ENCODE data around the gene GRB14. TPM values are rescaled to one million over a fixed set of nuclear protein-coding genes. Genes with fewer than 3 reads are reported as not detected.

GRB14 gene
- polyA plus RNA-seq, 3 donors: 43.9 to 67.0 (median 64.2) TPM

- DNase-seq (ENCODE audit: extremely low read depth in 1 of 11, low read depth in 9 of 11, low spot score in 4 of 11): peak in 10 of 11 donors; percentile 9 to 23 (median 14)
Measured at GRCh38 chr2:164456619-164457018, 164.7 kb downstream of the GRB14 start.

GRCh38 chr2:164453656-164454305, 167.5 kb downstream of the GRB14 start:
- DNase-seq (ENCODE audit: extremely low read depth in 1 of 11, low read depth in 9 of 11, low spot score in 4 of 11): no peak

- no peak for DNase-seq (ENCODE audit: extremely low read depth in 1 of 11, low read depth in 9 of 11, low spot score in 4 of 11)
Measured at GRCh38 chr2:164450278-164450677, 171.0 kb downstream of the GRB14 start.

GRCh38 chr2:164449706-164450105, 171.6 kb downstream of the GRB14 start:
- no peak for DNase-seq (ENCODE audit: extremely low read depth in 1 of 11, low read depth in 9 of 11, low spot score in 4 of 11)

- DNase-seq (ENCODE audit: extremely low read depth in 1 of 11, low read depth in 9 of 11, low spot score in 4 of 11): no peak
Measured at GRCh38 chr2:164447660-164448059, 173.6 kb downstream of the GRB14 start.

Other genes with a start within 250 kb of the GRB14 start
- 100 to 1,000 TPM; 101 to 154 (median 115) TPM for gene COBLL1, start 220.3 kb upstream of the GRB14 start, polyA plus RNA-seq (ENCODE audit: insufficient read length in 3 of 3)